C4-2B (cell line): Measurements from ENCODE around the gene MGMT.
A peak's percentile ranks its signal among the peaks of the same experiment; 100 is the strongest.

Experiments
- H3K27ac ChIP-seq: fragments of 450-650 bp; 2 replicates; pipeline ENCODE4 v1.5.1; 2017
- ZFX ChIP-seq: fragments of 450-650 bp; IDR thresholded peaks from 2 replicates; pipeline ENCODE4 v1.6.1; 2017
- TF ChIP-seq, protein P1 (sequence below): fragments of 450-650 bp; conservative IDR thresholded peaks from 2 replicates; pipeline ENCODE4 v1.5.1; 2017; ENCODE audit warnings: mild to moderate bottlenecking

MGMT gene

DNA sequence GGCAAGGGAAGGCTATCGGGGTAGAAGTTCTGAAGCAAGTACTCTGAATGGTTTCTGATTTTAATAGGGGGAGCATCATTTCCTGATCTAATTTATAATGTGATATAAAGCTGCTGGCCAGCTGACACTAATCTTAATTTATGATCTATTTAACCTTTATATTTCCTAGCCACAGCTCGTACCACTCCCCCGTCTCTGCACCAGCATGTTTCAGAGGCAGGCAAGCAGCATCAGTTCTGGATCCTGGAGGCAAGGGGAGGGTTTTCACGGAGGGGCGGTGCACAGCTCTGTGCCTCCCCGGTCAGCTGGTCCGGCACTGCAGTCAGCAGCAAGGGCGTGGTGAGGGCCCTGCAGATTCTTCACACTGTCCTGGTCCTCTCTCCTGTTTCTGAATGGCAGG, 30.0 kb downstream of the MGMT start:
- TF ChIP-seq, protein P1, sequence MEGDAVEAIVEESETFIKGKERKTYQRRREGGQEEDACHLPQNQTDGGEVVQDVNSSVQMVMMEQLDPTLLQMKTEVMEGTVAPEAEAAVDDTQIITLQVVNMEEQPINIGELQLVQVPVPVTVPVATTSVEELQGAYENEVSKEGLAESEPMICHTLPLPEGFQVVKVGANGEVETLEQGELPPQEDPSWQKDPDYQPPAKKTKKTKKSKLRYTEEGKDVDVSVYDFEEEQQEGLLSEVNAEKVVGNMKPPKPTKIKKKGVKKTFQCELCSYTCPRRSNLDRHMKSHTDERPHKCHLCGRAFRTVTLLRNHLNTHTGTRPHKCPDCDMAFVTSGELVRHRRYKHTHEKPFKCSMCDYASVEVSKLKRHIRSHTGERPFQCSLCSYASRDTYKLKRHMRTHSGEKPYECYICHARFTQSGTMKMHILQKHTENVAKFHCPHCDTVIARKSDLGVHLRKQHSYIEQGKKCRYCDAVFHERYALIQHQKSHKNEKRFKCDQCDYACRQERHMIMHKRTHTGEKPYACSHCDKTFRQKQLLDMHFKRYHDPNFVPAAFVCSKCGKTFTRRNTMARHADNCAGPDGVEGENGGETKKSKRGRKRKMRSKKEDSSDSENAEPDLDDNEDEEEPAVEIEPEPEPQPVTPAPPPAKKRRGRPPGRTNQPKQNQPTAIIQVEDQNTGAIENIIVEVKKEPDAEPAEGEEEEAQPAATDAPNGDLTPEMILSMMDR: no peak
- no peak for TF ChIP-seq ZFX
- no peak overlapping the region for H3K27ac ChIP-seq

DNA sequence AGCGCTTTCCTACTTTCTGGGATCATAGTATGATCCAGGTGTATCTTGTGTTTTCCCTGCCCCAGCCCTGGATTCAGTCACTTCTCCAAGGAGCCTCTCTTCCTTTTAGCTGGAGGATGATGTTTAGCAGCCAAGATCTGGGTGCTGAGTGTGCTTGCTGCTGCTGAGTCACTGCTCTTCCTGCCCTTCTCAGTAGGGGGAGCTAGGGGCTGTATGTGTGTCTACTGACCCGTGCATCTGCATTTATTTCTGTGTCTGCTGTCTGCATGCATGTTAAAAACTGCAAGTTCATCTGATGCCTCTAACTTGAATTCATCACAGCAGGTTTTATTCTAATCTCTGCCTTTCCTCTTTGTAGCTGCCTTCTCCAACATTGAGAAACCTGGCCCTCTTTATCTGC, 31.6 kb downstream of the MGMT start:
- no peak for TF ChIP-seq ZFX
- TF ChIP-seq, protein P1: peak; percentile 41
- H3K27ac ChIP-seq: no peak overlapping the region

- no peak overlapping the region for H3K27ac ChIP-seq
- TF ChIP-seq, protein P1: no peak
- TF ChIP-seq ZFX: no peak
Observed at GRCh38 chr10:129500617-129501339, 33.7 kb downstream of the MGMT start.

- H3K27ac ChIP-seq: no peak overlapping the region; the same call in 1 of the 2 replicates
- TF ChIP-seq, protein P1: no peak
- no peak for TF ChIP-seq ZFX
Observed at GRCh38 chr10:129501652-129502436, 34.8 kb downstream of the MGMT start.

DNA sequence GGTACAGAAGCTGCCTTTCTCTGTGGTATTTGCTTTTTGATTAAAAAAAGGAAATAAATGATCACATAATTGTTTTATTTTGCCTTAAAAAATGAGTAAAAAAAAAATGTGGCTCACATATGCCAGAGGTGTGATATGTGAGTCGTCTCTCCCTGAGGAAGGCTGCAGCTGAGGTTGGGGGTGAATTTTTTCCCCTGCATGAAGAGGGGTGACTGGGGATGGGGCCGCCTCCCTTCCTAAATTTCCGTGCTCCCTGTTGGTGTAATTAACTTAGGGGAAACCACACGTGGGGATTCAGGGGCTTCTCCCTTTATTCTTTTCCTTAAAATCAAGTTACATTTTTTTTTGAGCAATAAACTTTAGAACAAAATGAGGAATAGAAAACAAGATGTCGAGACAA, 35.4 kb downstream of the MGMT start:
- no peak overlapping the region for H3K27ac ChIP-seq
- TF ChIP-seq, protein P1: no peak
- TF ChIP-seq ZFX: no peak

GRCh38 chr10:129505500-129506075, 38.5 kb downstream of the MGMT start:
- TF ChIP-seq, protein P1: no peak
- no peak for TF ChIP-seq ZFX
- no peak overlapping the region for H3K27ac ChIP-seq
